HK-2 (cell line): ENCODE measurements around the gene C11orf52.
"Not testable (repeated sequence)": the region's sequence is repeated elsewhere in the genome, so short reads cannot be mapped to it uniquely, and the experiment has no call there.

ENCODE experiments used
- DNase-seq: peaks from one replicate; pipeline ENCODE4 v3.0.0-alpha.2; 2018; ENCODE audit not compliant: unreplicated experiment

C11orf52 gene, protein sequence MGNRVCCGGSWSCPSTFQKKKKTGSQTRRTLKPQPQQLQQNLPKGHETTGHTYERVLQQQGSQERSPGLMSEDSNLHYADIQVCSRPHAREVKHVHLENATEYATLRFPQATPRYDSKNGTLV

DNA sequence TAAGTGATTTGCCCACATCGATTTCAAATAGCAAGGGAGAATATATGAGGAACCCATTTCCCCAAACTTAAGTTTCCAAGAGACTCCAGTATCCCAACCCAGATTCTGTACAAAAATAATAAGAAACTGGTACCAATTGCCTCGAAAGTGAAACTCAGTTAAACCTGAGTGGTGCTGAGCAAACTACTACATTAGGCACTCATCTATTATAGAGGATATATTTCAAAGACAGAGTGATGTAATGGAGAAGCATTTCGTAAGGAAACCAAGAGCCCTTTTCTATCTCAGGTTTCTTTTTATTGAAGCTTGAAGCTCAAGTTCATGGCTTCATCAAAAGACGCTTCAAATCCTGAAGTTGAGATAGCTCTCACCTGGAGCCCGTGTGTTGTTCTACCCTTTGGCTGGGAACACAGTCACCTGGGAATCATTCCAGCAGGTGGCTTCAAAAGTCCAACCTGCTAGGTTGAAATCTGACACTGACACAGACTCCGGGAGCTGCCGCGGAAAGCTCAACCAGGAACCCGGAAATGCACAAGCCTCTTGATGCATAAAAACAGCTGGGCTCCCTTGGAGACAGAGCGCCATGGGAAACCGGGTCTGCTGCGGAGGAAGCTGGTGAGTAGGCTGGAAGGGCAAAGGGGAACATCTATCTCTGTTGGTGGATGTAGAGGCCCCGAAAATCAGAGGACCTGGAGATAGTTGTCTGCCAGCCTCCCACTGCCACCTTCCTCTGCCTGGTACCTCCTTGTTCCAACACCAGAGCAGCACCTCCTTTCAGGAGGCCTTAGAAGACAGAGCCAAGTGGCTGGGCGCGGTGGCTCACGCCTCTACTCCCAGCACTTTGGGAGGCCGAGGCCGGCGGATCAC, at the start of gene C11orf52:
TSS of gene C11orf52 (plus strand) at position 524 of the 867 bp plus-strand sequence. CDS start at position 584, 60 bp downstream.
- peak; percentile 39 for DNase-seq

DNA sequence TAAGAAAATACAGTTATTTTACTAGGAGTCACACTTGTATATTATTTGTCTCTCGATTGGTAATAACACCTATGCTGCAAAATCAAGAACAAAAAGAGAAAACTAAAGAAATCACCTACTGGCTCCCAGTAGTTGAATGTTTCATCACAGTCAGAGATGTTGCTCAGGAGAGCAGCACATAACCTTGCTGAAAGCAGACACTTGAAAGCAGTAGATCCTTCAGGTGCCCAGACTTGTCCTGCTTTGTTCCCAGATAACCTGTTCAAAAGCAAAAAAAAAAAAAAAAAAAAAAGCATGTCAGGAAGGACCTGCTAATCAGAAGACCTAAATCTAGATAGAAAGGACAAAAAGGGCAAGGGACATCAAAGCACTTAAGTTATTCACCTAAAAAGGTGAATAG, 48.6 kb upstream of the C11orf52 start:
- no peak for DNase-seq

DNA sequence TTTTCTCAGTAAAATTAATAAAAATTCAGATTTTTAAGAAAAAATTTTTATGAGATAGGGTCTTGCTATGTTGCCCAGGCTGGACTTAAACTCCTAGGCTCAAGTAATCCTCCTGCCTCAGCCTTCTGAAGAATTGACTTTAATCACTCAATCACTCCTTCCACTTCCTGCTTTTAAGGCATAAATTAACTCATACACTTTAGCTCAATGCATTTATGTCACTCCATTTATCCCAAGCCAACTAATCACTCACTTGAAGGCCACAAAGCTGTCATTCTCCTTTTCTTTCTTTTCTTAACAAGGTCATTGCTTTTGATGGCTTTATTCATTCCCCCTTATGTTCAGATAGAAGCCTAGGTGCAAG, 48.2 kb upstream of the C11orf52 start:
- no peak for DNase-seq

DNA sequence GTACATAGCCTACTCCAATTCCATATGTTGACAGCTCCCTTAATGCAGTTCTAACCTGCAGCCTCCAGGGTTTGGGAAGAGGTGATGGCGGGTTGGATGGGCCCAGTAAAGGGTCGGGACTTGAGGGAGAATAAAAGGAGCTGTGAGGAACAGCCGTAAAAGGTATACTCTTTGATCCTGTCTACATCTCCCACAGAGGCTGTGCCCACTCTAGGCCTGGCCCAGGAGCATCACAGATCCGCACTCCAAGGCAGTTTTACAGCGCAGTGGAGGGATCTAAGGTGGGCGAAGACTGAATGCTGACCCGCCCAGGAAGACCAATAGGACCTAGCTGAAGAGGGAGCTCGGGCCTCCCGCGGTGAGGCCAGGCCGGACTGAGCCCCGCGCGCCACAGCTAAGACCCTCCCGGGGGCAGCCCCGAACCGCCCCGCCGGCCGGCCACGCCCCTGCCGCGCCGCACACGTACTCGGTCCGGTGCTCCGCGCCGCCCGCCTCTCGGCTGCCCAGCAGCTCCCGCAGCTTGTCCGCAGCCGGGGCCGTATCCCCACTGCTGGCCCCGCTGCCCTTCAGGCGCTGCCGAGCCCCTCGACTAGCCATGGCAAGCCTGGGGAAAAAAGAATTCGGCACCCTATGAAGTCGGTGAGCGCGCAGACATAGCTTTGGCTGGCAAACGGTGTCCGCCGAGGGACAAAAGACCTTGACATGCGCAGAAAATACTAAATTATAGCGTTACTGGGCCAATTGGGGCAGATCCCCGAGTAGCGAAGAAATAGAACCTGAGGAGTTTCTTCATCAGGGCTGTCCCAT, 47.6 kb upstream of the C11orf52 start, which contains the start of gene ALG9:
TSS of gene ALG9 (minus strand) at position 696 of the 807 bp plus-strand sequence. CDS start at position 597, 99 bp downstream.
- peak; percentile 60 for DNase-seq

DNA sequence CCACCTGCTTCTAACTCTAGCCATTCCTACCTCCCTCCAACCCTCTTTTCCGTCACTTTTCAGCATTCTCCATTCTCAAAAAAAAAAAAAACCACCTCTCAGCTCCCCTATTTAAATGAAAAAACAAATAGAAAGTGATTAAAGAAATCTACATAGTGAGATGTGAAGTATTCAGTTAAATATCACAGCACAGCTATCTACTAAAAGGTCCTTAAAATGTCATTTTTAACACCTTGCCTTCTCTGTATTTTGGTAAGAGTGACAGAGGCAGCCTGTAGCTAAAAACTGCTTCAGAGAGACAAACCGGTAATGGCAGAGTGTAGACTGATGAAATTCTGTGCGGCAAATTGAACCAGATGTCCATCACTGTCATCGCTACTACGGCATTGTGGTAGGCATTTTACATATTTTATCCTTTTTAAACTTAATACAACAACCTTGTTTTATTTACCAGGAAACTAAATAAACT, 47.0 kb upstream of the C11orf52 start:
- DNase-seq: no peak

DNA sequence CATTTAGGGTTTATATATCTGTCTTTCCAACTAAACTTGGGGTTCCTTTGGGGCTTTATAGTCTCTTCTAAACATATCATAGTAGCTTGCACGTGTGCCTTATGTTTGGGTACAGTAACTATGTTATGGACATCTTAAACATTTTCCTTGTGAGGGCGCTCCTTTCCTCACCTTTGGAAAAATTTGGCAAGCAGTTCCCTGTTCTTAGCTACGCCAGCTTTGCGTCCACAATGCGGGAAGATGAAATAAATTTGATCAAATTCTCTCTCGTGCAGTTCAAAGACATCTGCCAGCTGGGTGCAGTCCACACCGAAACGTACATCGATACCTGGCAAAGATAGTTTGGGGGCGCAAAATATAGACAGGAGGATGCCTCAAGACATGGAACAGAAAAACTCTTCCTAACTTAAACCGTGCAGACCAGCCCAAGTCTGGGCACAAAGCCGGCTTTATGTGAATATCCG, 40.3 kb upstream of the C11orf52 start:
- no peak for DNase-seq

DNA sequence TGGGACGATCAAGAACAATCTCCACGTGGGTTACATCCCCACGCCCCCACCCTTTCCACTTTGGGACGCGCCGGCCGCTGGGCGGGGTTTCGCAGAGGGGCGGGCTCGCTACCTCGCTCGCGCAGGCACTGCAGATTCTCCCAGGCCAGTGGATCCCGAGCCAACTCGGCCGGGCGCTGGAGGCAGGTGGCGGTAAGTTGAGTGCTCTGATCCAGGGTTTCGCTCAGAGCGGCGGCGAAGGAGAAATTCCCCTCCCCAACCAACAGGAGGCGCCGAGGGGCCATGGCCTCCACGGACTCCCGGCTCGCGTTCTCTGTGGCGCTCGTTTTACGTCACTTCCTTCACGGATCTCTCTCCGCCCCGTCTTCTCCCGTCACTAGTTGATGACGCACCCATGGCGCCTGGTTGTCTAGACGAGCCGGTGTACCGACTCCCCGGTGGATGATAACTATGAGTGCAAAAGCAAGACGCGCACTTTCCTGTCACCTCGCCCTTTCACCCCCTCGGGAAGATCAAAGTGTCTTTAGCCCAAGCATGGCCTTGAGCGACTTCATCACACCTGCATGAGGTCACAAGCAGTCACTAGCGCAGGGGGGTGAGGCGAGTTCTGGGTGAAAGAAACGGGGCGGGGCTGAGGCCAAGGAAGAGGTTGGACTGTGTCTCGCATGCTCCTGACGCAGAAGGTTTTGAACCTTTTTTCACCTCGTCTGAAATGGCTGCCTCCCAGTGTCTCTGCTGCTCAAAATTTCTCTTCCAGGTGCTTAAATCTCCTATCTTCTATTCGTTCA, 39.7 kb upstream of the C11orf52 start, which contains the start of the genes CFAP68 and FDXACB1:
TSS of gene CFAP68 (plus strand) at position 693 of the 788 bp plus-strand sequence. CDS start at position 713, 20 bp downstream.
TSS of gene FDXACB1 (minus strand) at position 317 of the 788 bp plus-strand sequence. CDS start at position 284, 33 bp downstream.
- DNase-seq: peak; percentile 94

DNA sequence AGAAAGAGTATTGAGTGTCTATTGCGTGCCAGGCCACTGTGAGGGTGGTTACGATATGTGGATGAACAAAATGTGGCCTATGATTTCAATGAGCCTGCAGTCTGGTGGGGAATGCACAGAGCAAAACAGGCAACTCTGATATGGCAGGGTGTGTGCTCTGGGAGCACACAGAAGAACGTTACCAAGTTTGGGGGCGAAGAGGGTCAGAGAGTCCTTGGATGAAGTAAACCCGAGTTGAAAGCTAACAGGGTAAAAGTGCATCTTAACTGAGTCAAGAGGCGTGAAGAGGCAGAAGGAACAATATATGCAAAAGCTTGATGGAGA, 39.1 kb upstream of the C11orf52 start:
- DNase-seq: no peak

DNA sequence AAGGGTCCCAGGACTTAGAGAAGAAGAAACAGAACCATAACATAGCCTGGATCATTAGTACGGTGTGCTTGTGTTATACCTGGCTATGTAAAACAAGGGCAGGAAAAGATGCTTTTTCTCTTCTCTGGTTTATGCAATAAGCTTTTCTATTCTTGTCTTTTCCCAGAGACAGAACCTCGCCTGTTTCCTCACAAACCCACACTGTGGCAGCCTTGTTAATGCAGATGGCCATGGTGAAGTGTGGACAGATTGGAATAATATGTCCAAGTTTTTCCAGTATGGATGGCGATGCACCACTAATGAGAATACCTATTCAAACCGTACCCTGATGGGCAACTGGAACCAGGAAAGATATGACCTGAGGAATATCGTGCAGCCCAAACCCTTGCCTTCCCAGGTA, 36.5 kb upstream of the C11orf52 start:
- no peak for DNase-seq

DNA sequence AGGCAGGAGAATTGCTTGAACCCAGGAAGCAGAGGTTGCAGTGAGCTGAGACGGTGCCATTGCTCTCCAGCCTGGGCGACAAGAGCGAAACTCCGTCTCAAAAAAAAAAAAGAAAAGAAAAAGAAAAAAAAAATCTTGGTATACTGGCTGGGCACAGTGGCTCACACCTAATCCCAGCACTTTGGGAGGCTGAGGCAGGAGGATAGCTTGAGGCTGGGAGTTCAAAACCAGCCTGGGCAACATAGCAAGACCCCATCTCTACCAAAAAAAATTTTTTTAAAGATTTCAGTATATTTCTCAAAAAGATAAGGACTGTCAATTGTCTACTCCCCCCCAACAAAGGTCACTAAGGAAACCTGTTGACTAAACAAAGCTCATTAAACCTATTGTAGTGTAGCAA, 33.7 kb upstream of the C11orf52 start:
- DNase-seq: not testable (repeated sequence)

DNA sequence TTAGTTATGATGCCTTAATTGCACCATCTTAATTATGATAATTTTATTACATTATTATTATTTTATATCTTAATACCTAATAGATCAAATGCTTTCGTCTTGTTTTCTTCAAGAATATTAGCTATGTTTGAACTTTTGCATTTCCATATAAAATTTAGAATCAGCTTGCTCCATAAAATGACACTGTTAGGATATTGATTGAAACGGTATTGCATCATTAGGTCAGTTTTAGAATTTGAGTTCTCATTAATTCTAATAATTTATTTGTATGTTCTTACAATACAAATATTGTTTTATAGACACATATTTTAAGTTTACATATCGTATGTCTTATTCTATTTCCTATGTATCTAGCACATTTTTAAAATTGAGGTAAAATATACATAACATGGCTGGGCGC, 32.7 kb upstream of the C11orf52 start:
- DNase-seq: no peak

DNA sequence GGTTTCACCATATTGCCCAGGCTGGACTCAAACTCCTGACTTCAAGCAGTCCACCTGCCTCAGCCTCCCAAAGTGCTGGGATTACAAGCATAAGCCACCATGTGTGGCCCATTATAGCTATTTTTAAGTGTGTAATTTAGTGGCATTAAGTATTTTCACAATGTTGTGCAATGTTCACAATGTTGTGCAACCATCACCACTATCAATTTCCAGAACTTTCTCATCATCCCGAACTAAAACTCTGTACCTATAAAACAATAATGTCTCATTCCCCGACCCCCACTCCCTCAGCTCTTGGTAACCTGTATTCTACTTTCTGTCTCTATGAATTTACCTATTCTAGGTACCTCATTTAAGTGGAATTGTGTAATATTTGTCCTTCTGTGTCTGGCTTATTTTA, 31.9 kb upstream of the C11orf52 start:
- no peak for DNase-seq

DNA sequence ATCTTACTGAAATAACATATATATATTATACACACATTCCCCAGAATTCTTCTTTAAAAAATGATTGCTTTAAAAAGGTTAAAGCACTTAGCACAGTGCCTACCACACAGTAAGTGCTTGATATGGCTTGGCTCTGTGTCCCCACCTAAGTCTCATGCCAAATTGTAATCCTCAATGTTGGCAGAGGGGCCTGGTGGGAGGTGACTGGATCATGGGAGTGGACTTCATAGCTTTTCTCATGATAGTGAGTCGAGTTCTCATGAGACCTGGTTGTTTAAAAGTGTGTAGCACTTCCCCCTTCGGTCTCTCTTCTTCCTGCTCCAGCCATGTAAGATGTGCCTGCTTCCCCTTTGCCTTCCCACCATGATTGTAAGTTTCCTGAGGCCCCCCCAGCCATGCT, 13.3 kb upstream of the C11orf52 start:
- no peak for DNase-seq

DNA sequence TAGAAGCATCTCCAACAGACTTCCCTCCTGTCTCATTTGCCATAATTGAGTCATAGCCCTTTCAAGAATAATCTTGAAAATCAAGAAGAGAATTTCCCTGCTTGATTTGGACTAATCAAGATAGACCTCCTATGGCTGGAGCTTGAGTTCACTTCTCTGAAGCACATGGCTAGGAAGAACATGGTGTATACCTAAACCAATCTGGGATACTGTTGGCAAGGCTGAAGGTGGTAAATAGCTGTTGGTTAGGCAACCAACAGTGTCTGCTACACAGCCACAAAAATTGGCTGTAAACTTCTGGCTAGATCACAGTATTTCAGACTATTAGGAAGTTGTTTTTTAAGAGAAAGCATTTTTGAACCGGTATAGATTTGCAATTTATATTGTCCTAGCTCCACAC, 12.0 kb upstream of the C11orf52 start:
- no peak for DNase-seq

DNA sequence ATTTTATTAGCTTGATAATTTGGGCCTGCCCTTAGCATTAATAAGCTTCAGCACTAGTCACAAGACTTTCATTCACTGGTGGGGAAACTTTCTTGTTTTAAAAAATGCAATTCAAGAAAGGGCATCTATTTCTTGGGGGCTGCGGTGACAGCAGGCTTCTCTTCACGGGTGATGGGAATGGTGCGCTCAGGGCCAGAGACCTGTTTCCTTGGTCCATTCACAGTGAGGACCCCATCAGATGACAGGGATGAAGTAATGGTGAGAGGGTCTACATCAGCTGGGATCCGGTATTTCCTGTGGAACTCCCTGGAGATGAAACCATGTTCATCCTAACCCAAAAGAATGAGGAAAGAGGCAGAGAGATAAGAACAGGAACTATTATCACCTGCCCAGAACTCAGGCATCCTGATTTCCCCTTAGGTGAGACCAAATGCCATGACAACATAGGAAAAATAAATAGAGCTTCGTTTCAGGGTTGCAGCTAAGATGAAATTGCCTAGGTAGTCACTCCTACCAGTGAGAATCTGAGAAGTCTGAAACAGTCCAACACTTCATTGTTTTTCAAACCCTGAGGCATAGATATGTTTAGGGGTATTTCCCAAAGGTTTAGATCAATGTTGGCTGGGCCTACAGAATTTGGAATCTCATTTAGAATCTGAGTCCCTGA, 9.9 kb upstream of the C11orf52 start:
- DNase-seq: no peak

DNA sequence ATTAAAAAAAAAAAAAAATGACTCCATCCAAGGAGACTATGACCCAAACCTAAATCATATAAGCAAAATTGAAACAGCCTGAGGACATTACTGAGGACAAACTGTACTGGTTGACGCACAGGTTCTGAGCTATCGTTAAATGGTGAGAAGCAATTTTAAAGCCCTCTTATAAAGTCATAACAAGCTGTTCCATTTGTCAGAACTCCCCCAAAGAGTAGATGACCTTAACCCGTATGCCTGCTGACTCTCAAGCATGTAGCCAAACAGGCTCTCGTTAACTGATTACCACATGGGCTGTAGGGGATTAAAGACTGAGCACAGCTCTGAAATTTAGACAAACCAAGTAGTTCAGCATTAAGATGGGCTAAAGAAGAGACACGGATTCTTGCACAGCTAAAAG, 9.3 kb upstream of the C11orf52 start:
- DNase-seq: no peak

DNA sequence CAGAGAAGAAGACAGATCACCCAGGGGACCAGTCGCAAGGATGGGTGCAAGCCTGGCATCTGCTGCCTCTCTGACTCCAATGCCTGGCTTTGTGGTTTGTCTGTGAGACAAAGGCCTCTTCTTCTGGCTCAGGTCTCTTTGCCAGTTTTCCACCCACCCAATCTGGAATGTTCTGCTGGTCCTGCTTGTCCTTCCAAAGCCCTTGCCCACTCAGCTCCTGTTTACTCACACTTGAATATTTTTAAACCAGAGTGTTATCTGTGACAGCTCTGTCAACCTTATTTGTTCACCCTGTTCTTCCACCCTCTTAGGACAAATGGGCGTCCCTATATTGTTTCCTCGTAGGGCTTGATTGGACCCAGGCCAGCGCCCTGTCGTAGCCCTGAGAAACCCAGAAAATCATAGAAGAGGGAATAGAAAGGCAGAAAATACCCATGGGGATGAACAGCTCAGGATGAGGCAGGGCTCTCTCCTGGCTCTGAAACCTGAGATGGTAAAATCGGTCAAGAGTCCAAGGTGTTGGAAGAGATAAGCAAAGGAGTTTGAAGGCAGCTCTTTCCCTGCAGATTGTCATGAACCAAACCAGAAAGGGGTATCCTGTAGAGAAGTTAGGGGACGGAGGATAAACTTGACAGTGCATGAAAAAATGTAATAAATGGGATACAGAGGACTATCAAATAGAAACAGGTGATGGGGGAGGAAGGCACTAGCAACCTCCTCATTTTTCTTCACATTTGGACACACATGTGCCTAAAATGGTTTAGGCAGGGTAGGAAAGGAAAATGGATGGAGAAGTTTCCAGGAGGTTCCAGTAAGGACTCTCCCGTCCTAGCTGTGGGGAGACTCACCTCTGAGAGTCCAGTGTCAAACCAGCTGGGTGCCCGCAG, 7.8 kb upstream of the C11orf52 start:
- no peak for DNase-seq

DNA sequence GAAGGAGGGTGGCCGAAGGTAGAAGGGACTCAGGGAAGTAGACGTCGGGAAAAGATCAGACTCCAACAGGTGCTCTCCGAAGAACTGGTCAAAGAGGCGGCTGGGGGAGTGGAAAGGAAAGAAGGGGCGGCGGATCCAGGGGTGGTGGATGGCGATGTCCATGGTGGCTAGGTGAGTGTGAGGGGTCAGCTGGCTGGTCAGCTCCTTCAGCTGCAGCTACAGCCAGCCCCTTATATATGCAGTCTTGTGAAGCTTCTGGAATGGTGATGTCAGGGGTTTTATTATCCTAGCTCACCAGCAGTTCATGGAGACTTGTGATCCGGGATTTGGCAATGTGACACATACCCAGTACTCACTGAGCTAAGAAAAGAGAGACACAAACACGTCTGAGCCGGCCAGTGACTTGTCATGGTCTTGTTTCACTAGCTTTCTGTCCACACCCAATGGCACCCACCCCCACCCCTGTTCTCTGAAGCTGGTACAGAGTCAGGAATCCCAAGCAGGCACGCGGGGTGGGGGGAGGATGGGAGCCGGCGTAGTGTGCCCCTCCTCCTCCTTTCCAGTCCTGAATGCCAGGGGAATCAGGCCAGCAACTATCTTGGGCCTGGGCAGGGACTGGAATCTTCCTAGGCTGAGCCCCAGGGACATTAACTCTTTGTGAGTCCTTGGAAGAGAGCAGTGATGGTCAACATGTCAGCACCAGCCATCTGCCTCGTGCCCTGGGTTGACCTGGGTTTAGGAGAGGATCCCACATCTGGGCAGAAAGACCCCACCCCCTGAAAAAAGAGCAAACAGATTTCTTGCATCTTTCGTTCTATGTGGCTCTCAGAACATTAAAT, 6.9 kb upstream of the C11orf52 start, which contains the start of gene CRYAB:
TSS of gene CRYAB (minus strand) at position 208 of the 839 bp plus-strand sequence. CDS start at position 162, 46 bp downstream.
- DNase-seq: peak; percentile 66

DNA sequence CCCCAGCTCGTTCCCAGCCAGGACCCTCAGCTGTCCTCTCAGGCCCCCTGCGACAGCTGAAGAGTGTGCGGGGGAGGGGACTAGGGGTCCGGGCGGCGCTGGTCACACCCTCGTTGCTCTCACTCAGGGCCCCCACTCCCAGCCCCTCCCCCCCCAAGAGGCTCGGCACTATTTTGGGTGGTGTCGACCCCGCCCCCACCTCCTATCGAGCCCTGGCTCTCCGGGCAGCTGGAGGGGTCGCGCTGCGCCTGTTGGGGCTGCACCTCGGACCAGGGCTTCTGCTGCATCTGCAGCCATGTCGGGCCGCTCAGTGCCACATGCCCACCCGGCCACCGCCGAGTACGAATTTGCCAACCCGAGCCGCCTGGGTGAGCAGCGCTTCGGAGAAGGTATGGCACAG, 6.2 kb upstream of the C11orf52 start, which contains the start of gene HSPB2:
TSS of gene HSPB2 (plus strand) at position 200 of the 400 bp plus-strand sequence. CDS start at position 296, 96 bp downstream.
- no peak for DNase-seq
